Progenitor cell of endocrine pancreas (in vitro differentiated cells): ENCODE data around the gene YWHAH. TPM values are rescaled to one million over a fixed set of nuclear protein-coding genes. Genes with fewer than 3 reads are reported as not detected.
"Not testable (repeated sequence)": the region's sequence is repeated elsewhere in the genome, so short reads cannot be mapped to it uniquely, and the experiment has no call there.

ENCODE experiments used
- DNase-seq: peaks from one replicate; pipeline ENCODE4 v3.0.0; 2021; ENCODE audit warnings: low spot score; ENCODE audit not compliant: unreplicated experiment
- H3K27ac Mint-ChIP-seq: 2 replicates; pipeline ENCODE4 v1.8.0; 2021; ENCODE audit warnings: mild to moderate bottlenecking, moderate library complexity, mixed read lengths
- H3K27me3 Mint-ChIP-seq: 2 replicates; pipeline ENCODE4 v1.8.0; 2021; ENCODE audit warnings: mixed read lengths
- H3K36me3 Mint-ChIP-seq: 2 replicates; pipeline ENCODE4 v1.8.0; 2022; ENCODE audit warnings: mixed read lengths; ENCODE audit not compliant: insufficient read depth
- H3K4me1 Mint-ChIP-seq: 2 replicates; pipeline ENCODE4 v1.8.0; 2021; ENCODE audit warnings: low read depth, mixed read lengths
- H3K4me3 Mint-ChIP-seq: 2 replicates; pipeline ENCODE4 v1.8.0; 2021; ENCODE audit warnings: low read depth, mild to moderate bottlenecking, moderate library complexity, mixed read lengths
- H3K9me3 Mint-ChIP-seq: 2 replicates; pipeline ENCODE4 v1.8.0; 2021; ENCODE audit warnings: low read depth, mixed read lengths
- total RNA-seq: library from RNA; stranded (reverse); gene quantifications from 2 replicates; pipeline ENCODE4 v1.2.1, GENCODE V29; 2021
- TF ChIP-seq, protein P1 (sequence below): fragments of 200-600 bp; sonication (generic); IDR thresholded peaks from one replicate; pipeline ENCODE4 v1.5.0; 2021; ENCODE audit warnings: antibody characterized with exemption, mild to moderate bottlenecking; ENCODE audit not compliant: unreplicated experiment

Gene YWHAH
- total RNA-seq, 1 donor from 2014 or later, result 111 TPM

DNA sequence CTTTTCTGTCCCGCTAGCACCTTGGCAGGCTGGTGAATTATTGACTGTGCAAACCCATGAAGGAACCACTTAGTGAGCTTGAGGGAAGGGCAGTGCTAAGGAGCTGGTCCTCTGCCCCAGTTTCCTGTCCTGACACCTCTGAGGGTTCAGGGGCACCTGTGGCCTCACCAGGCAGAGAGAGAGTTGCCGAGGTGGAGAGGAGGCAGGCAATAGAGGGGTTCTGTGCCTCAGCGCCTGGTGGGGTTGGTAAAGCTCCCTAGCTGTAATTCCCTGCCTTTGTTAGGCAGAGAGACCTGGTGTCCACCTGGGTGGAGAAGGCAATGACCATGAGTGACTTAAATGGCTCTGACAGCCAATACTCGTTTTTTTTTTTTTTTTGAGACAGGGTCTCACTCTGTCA is 36.3 kb downstream of the YWHAH start:
- Mint-ChIP-seq H3K4me3 (no peak overlapping the region), H3K27ac (no peak overlapping the region)
- TF ChIP-seq, protein P1, sequence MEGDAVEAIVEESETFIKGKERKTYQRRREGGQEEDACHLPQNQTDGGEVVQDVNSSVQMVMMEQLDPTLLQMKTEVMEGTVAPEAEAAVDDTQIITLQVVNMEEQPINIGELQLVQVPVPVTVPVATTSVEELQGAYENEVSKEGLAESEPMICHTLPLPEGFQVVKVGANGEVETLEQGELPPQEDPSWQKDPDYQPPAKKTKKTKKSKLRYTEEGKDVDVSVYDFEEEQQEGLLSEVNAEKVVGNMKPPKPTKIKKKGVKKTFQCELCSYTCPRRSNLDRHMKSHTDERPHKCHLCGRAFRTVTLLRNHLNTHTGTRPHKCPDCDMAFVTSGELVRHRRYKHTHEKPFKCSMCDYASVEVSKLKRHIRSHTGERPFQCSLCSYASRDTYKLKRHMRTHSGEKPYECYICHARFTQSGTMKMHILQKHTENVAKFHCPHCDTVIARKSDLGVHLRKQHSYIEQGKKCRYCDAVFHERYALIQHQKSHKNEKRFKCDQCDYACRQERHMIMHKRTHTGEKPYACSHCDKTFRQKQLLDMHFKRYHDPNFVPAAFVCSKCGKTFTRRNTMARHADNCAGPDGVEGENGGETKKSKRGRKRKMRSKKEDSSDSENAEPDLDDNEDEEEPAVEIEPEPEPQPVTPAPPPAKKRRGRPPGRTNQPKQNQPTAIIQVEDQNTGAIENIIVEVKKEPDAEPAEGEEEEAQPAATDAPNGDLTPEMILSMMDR, result no peak

GRCh38 chr22:31981976-31982375 is 37.6 kb downstream of the YWHAH start:
- not testable (repeated sequence) for H3K27me3 Mint-ChIP-seq, H3K9me3 Mint-ChIP-seq, H3K4me1 Mint-ChIP-seq, DNase-seq, H3K4me3 Mint-ChIP-seq, H3K36me3 Mint-ChIP-seq, H3K27ac Mint-ChIP-seq

More for the DNA sequence above, 36.3 kb downstream of the YWHAH start:
- no peak for DNase-seq
- no peaks in the 10 kb centered on the region for H3K27me3 Mint-ChIP-seq
- H3K36me3 Mint-ChIP-seq, result no peaks in the 10 kb centered on the region
- no peaks in the 10 kb centered on the region for H3K4me1 Mint-ChIP-seq
- no peaks in the 10 kb centered on the region for H3K9me3 Mint-ChIP-seq

- TF ChIP-seq, protein P1, result no peak
- no peak for DNase-seq
- Mint-ChIP-seq H3K4me1 (no peaks in the 10 kb centered on the region), H3K36me3 (no peaks in the 10 kb centered on the region), H3K9me3 (no peaks in the 10 kb centered on the region), H3K4me3 (no peak overlapping the region), H3K27ac (no peak overlapping the region), H3K27me3 (peaks cover 4% of the 10 kb centered on the region)
Measured at GRCh38 chr22:31983911-31984656, 39.7 kb downstream of the YWHAH start.

- Mint-ChIP-seq H3K4me1 (no peaks in the 10 kb centered on the region), H3K27ac (no peak overlapping the region), H3K4me3 (no peak overlapping the region), H3K27me3 (peaks cover 10% of the 10 kb centered on the region), H3K36me3 (no peaks in the 10 kb centered on the region), H3K9me3 (no peaks in the 10 kb centered on the region)
- no peak for DNase-seq
- TF ChIP-seq, protein P1, result no peak
Measured at GRCh38 chr22:31987218-31987617, 42.9 kb downstream of the YWHAH start.

GRCh38 chr22:31991102-31991839 is 46.9 kb downstream of the YWHAH start:
- Mint-ChIP-seq H3K9me3 (no peaks in the 10 kb centered on the region), H3K4me1 (no peaks in the 10 kb centered on the region), H3K27me3 (peaks cover 10% of the 10 kb centered on the region), H3K27ac (no peak overlapping the region), H3K4me3 (no peak overlapping the region), H3K36me3 (no peaks in the 10 kb centered on the region)
- DNase-seq, result no peak
- TF ChIP-seq, protein P1, result no peak

GRCh38 chr22:31995046-31995445 is 50.7 kb downstream of the YWHAH start:
- H3K27me3 Mint-ChIP-seq, result peaks cover 12% of the 10 kb centered on the region
- no peak for DNase-seq
- no peak overlapping the region for H3K4me3 Mint-ChIP-seq
- no peaks in the 10 kb centered on the region for H3K9me3 Mint-ChIP-seq
- H3K36me3 Mint-ChIP-seq, result no peaks in the 10 kb centered on the region
- no peak overlapping the region for H3K27ac Mint-ChIP-seq
- TF ChIP-seq, protein P1, result peak; percentile 33
- H3K4me1 Mint-ChIP-seq, result no peaks in the 10 kb centered on the region
